ENCODE data around the gene EIF6.
"Not testable (repeated sequence)": the region's sequence is repeated elsewhere in the genome, so short reads cannot be mapped to it uniquely, and the experiment has no call there.

EIF6 gene

GRCh38 chr20:35277127-35277526, 7.4 kb downstream of the EIF6 start:
- DNase-seq, result no peak

GRCh38 chr20:35276408-35276807, 8.2 kb downstream of the EIF6 start:
- DNase-seq, result no peak

DNA sequence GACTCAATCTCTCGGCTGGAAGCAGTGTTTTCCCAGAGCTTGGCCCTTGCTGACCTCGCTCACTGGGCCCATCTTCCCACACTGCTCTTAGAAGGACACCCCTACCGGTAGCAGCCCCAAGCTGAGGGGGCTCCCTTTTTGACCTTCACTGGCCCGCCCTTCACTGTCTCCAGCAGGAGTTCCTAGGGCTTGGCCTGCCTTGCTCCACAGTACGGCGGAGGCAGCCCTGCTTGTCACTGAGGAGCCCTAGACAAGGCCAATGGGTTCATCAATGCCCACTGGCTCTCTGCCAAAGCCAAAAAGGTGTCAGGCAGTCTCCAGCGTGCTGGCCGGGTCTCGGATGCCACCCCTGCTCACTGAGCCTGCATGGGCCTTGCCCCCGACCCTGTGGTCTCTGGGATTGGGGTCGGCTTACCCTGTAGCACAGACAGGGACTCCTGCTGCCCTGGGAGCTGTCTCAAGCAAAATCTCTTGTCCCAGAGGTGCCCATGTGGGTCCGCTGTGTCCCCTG, 8.8 kb downstream of the EIF6 start:
- no peak for DNase-seq

DNA sequence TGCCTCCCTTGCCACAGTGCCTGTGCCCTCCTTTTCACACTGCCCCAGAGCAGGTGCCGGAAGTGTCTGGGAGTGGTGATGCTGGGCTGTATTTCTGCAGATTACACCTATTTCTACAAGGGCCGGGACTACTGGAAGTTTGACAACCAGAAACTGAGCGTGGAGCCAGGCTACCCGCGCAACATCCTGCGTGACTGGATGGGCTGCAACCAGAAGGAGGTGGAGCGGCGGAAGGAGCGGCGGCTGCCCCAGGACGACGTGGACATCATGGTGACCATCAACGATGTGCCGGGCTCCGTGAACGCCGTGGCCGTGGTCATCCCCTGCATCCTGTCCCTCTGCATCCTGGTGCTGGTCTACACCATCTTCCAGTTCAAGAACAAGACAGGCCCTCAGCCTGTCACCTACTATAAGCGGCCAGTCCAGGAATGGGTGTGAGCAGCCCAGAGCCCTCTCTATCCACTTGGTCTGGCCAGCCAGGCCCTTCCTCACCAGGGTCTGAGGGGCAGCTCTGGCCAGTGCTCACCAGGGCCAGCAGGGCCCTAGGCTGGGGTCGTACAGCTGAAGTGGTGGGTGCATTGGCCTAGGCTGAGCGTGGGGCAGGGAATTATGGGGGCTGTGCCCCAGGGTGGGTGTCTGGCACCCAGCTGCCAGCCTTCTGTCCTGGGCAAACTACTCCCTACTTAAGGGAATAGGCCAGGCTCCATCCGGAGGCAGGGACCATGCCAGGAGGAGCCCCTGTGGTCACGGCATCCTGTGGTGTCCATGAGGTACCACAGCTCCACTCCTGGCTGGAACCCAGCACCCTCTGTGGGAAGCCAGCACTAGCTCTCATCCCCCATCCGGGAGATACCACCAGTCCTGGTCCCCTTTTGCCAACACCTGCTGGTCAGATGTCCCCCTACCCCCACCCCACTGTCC, 10.1 kb downstream of the EIF6 start:
- no peak for DNase-seq

GRCh38 chr20:35273449-35274171, 11.0 kb downstream of the EIF6 start:
- DNase-seq, result no peak

GRCh38 chr20:35271904-35272303, 12.7 kb downstream of the EIF6 start:
- no peak for DNase-seq

DNA sequence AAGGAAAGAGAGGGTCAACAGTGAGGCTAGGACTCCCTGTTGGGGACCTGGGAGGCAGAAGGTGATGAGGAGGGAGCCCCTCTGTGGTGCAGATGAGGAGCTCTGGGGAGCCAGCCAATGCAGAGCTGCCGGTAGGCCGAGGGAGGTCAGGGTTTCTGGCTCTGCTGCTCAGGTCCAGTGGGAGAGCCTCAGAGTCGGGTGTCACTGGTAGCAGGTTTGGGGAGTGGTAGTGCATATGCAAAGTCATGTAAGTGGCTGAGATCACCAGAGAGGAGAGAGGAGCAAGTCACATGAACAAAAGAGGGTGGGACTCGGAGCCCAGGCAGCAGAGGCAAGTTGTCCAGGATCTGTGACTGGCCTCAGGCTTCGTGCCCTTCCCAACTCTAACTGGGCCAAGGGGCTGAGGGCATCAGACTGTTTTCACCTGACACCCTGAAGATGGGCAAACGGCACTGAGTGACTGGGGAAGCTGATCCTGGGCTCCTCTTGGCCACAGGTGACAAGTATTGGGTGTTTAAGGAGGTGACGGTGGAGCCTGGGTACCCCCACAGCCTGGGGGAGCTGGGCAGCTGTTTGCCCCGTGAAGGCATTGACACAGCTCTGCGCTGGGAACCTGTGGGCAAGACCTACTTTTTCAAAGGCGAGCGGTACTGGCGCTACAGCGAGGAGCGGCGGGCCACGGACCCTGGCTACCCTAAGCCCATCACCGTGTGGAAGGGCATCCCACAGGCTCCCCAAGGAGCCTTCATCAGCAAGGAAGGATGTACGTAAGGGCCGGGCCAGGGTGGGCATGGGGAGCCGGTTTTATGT, 13.3 kb downstream of the EIF6 start:
- no peak for DNase-seq

GRCh38 chr20:35270021-35270902, 14.3 kb downstream of the EIF6 start:
- no peak for DNase-seq

DNA sequence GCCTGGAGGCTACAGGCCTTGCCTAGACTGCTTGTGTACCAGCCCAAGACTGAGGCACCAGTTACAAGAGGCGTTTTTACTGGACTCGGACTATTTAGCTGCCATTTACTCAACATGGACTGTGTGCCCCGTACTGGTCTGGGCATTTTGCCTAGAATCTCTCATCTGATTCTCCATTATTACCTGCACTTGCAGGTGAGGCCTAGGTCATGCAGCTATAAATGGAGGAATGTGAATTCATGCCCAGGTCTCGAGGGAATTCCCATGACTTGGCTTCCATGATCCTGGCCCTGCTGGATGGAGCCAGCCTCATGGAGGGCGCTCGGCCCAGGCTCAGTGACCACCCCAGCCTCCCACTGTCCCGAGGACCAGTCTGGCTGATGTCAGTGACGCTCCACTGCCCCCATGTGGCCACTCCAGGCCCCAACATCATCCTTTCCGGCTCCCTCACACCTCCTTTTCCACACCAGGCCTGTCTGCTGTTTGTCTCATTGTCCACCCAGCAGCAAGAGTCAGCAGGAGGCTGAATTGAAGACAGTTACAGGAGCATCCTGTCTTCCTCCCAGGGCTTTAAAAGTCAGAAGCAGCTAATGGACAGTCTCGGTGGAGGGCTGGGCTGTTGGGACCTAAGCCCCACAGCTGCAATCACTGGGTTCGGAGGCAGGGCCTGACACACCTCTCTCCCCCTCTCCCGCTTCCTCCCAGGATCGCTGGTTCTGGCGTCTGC, 15.4 kb downstream of the EIF6 start:
- peak; percentile 35 for DNase-seq

GRCh38 chr20:35267092-35267491, 17.5 kb downstream of the EIF6 start:
- DNase-seq, result no peak

DNA sequence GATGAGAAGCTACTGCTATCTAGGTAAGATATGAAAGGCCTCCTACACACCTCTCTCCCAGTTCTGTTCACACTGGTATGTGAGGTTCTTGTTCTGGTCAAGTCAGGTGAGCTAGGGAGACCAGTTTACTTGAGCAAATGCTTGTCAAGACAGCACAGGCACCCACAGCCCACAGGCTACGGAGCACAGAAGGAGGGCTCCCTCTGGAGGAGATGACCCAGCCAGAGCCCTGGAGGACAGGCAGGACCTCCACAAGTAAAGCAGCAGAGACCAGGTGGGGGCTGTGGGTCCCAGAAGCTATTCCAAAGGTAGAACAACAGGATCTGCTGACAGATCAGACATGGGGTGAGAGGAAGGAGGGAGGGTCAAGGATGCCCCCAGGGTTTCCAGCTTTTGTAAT, 19.8 kb downstream of the EIF6 start:
- no peak for DNase-seq

DNA sequence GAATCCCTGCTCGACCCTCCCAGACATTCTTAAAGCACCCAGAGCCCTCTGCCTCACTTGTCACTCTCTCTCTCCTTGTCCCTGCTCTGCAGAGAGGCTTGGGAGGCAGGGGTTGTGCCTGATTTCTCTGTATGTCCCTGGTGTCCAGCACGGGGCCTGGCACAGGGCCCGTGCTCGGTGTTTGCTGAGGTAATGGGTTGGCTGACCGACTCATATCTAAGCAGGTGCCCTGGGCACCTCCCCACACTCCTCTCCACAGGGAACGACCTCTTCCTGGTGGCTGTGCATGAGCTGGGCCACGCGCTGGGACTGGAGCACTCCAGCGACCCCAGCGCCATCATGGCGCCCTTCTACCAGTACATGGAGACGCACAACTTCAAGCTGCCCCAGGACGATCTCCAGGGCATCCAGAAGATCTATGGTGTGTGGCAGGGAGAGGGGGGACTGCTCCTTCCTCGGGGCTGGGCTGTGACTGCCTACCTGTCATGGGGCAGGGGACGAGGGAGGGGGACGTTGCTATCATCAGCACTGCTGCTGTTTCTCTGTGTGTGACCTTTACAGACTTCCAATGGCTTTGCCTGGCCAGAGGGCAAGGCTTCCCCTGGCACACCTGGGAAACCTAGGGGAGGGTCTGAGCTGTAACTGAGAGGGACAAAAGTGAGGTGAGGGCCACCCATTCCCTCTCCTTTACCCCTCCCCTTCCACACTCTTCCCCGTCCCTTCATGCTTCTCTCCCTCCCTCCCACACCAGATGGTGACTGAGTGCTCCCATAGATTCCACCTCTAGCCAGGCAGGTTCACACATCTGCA, 20.8 kb downstream of the EIF6 start:
- DNase-seq, result no peak

DNA sequence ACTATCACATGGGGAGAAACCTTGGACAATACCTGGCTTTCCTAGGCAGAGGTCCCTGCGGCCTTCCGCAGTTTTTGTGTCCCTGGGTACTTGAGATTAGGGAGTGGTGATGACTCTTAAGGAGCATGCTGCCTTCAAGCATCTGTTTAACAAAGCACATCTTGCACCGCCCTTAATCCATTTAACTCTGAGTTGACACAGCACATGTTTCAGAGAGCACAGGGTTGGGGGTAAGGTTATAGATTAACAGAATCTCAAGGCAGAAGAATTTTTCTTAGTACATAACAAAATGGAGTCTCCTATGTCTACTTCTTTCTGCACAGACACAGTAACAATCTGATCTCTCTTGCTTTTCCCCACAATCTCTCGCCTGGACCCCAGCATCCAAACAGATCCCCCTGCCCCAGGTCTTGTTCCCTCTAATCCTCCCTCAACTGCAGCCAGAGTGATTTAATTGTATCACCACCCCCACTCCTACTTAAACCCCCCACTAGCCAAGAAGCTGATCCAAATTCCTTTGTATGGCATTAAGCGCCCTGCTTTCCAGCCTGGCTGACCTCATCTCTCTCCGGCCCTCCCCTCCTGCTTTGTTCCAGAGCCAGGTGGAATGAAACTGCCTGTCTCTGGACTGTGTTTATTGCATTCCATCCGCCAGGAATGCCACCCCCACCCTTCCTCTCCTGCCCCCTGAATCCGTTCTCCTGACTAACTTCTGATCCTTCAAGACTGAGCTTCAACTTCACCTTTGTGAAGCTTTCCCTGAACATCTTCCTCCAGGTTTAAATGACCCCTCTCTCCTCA, 21.6 kb downstream of the EIF6 start:
- not testable (repeated sequence) for DNase-seq

DNA sequence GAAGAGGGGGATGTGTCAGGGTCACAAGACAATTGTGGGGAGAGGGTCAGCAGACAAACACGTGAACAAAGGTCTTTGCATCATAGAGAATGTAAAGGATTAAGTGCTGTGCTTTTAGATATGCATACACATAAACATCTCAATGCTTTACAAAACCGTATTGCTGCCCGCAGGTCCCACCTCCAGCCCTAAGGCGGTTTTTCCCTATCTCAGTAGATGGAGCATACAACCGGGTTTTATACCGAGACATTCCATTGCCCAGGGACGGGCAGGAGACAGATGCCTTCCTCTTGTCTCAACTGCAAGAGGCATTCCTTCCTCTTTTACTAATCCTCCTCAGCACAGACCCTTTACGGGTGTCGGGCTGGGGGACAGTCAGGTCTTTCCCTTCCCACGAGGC, 22.3 kb downstream of the EIF6 start:
- not testable (repeated sequence) for DNase-seq

DNA sequence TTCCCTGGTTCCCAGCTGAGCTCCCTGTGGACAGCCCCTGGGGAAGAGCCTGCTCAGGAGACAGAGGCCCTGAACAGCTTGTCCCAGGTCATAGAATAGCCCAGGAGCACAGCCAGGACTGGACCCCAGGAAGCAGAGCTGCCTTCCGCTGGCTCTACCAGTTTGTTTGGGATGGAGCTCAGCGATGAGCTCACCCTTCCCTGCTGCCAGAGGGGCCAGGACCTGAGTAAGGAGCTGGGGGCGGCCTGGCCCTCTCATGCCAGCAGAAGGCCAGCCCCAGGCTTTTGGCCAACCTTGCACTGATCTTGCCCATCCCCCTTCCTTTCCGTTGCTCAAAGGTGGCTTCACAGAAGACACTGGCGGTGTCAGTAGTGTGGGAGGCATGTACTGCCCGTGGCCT, 24.1 kb downstream of the EIF6 start:
- no peak for DNase-seq

DNA sequence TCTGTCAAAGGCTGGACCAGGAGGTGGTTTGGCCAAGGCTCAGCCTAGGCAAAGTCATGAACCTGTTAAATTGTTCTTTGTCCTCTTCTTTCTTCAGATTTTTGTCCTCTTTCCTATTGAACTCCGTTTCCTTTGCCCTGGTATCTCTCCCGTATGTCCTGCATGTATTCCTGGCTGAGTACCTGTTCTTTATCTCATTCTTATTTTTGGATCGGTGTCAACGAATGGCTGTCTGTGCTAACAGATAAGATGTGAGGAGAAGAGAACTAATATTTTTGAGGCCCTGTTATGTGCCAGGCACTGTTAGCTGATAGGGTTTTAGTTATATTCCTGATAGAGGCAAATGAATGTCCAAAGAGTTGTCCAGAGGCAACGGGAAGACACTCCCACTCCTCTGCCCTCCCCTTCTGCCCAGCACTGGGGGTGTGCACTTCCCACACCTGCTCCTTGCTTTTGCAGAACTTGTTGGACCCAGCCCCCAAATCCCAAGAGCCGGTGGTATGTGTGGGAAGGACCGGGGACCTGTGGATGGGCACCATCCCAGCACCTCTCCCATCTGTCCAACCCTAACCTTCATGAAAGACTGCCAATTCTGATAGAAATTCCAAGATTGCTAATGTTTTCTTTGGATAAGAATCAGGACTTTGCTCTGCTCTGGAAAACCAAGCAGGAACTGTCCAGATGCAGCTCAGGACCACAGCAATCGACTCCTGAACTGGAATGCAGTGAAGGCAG, 27.2 kb downstream of the EIF6 start:
- no peak for DNase-seq

DNA sequence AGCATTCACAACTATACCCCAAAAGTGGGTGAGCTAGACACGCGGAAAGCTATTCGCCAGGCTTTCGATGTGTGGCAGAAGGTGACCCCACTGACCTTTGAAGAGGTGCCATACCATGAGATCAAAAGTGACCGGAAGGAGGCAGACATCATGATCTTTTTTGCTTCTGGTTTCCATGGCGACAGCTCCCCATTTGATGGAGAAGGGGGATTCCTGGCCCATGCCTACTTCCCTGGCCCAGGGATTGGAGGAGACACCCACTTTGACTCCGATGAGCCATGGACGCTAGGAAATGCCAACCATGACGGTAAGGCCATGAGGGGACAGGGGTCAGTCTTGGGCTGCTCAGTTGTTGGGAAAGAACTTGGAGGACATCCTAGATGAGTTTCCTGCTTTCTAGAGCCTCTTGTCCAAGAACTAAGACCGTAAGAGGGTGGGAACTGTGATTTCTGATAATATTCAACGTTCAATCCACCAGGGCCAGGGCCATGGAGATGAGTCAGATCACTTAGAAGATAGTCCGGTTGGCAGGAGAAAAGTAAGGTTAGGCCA, 30.0 kb downstream of the EIF6 start:
- DNase-seq, result no peak

DNA sequence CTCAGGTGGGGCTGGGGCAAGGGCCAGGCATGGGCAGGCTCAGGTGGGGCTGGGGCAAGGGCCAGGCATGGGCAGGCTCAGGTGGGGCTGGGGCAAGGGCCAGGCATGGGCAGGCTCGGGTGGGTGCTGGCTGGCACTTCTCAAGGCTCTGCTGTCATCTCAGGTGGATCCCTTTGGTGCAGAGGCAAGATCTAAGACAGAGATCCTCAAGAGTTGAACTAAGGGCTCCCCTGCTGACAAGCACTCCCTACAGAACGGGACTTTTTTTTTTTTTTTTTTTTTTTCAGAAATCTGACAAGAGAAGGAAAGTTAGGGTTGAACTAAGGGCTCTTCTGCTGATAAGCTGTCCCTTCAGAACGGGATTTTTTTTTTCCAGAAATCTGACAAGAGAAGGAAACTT, 31.6 kb downstream of the EIF6 start:
- no peak for DNase-seq

- not testable (repeated sequence) for DNase-seq
Measured at GRCh38 chr20:35252598-35252997, 32.0 kb downstream of the EIF6 start.

Data from NCI-H345 (cell line).